ENCODE measurements around the gene DPM1.
A peak's percentile ranks its signal among the peaks of the same experiment; 100 is the strongest.

DPM1 gene

GRCh38 chr20:50895111-50895830 is 63.1 kb downstream of the DPM1 start:
- peak in 1 of 5 experiments; percentile 28 for DNase-seq

GRCh38 chr20:50893620-50894019 is 64.7 kb downstream of the DPM1 start:
- no peak for DNase-seq

GRCh38 chr20:50892394-50892793 is 65.9 kb downstream of the DPM1 start:
- no peak for DNase-seq

- DNase-seq, result no peak
Measured at GRCh38 chr20:50891138-50891537, 67.2 kb downstream of the DPM1 start.

DNA sequence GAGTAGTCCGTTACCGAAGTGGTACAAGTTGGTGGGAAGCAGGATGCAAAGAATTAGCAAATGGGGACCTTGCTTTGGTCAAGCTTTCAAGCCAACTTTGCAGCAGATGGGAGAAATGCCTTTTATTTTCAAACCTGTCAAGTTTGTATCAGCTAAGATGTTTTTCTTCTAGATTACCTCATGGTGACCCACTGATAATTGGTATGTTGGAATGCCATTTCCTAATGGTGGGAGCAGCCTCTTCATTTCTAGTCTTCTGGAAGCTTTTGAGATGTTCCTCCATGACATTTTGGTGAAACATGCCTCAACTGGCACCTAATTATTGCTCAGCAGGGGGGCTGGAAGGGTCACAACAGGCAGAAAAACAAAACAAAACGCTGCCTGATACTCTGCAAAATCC is 70.8 kb downstream of the DPM1 start:
- no peak for DNase-seq

DNA sequence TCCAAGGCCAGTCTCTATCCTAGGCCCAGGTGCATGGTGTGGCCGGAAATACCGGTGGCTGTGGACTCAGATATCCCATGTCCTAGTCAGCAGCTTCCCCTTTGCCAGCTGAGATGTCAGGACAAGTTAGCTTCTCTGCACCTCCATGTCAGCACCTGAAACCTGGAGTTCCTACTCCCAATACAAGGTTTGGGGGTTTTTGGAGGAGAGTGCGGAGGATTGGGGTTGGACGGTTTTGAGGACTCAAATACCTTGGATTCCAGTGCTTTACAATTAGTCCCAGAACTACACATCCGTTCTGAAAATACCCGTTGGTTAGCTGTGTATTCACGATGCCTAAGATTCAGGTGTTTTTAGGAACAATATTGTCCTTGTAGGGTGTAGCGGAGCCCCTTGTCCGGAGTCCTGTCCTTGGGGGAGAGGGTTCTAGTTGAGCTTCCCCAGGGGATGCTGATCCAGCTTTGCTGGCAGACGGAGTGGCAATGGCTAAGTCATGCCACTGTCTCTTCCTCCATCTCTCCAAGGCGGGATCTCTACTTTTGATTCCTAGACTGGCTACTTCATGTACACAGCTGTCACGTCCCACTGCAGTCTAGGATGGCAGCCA is 72.0 kb downstream of the DPM1 start:
- DNase-seq, result no peak

DNA sequence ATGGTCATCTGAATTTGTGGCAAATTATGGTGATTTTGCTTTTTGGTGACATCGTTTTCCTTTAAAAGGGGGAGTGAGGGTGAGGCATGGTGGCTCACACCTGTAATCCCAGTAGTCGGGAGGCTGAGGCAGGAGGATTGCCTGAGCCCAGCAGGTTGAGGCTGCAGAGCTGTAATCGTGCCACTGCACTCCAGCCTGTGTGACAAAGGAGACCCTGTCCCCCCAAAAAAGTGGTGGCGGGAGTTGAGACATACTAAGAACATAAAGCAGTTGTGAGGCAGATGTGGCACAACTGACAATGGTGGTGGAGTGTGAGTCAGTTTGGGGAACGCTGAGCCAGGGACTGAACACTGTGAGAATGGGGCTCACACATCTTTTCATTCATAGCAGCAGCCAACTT is 72.6 kb downstream of the DPM1 start:
- no peak for DNase-seq

DNA sequence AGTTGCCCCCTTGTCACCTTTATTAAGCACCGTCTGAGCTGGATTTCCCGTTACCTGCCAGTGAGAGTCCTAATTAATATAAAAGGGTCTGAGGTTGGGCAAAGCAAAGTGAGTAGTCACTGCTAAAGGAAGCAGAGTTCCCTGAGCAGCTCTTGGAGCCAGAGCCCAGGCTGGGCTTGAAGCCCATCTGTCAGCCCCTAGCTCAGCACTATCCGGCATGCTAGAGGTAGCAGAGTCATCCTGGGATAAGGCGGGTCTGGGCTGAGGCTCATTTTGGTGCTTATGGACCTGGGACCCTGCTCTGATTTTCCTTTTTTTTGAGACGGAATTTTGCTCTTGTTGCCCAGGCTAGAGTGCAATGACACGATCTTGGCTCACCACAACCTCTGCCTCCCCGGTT is 73.3 kb downstream of the DPM1 start:
- DNase-seq, result no peak

All from T-helper 2 cell (primary cell).